HG03520 (cell line): ENCODE data around the gene RAB26.

Experiments used
- ATAC-seq: cut with Tn5 transposase; IDR thresholded peaks from one replicate; pipeline ENCODE4 v1.9.1; 2021; ENCODE audit warnings: mild to moderate bottlenecking, moderate library complexity; ENCODE audit not compliant: unreplicated experiment

The RAB26 gene

DNA sequence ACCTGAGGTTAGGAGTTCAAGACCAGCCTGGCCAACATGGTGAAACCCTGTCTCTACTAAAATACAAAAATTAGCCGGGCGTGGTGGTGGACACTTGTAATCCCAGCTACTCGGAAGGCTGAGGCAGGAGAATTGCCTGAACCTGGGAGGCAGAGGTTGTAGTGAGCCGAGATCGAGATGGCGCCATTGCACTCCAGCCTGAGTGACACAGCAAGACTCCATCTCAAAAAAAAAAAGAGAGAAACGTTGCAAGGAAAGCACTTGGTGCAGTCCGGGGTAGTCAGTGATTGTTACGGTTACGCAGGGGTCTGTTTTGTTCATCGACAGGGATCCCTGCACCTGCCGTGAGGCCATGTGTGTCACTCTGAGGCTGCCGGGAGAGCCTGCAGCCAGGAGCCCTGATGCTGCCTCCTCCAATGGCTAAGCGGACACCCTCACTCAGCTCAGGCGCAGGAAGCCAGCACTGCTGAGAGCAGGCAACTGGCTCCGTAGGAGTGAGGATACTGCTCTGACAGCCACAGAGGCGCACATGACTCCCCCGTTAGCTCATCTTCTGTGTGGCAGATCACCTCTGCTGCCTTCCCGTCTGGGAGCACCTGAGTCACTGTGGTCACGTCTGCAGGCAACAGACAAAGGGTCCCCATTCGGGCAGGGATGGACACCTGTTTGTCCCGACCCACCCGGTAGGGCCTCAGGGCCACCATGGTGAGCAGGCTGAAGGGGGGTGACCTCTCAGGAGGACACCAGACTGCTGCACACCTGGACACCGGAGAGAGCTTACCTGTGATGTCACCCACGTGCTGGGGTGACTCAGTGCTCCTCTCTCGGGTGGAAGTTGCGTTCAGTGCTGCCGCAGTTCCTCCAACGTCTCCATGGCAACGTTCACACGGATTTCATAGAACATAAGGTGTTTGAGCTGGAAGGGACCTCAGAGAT, 5.2 kb upstream of the RAB26 start:
- no peak for ATAC-seq

DNA sequence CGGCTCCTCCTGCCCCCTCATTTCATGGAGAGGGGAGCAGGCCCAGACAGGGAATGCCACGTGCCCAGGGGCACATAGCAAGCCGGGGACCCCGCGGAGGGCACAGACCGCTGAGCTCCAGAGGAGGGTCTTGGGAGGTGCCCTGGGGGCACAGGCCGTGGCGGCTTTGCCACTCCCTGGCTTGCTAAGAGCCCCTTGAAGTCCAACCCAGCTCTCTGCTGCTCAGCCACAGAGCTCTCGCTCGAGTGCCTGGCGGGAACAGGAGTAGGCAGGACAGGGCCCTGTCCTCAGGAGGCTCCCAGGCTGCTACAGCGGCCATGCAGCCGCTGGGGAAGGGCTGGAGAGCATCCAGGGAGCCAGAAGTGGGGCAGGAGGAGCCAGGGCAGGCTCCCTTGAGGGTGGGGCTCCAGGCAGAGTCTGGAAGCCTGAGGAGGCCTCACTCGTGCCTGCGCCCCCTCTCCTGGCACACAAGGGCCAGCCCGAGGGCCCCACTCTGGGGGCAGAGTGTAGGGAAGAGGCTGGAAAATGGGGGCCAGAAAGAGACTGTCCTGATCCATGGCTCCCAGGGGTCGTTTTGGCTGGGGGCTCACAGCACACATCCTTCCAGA, 4.4 kb upstream of the RAB26 start:
- ATAC-seq, result no peak

DNA sequence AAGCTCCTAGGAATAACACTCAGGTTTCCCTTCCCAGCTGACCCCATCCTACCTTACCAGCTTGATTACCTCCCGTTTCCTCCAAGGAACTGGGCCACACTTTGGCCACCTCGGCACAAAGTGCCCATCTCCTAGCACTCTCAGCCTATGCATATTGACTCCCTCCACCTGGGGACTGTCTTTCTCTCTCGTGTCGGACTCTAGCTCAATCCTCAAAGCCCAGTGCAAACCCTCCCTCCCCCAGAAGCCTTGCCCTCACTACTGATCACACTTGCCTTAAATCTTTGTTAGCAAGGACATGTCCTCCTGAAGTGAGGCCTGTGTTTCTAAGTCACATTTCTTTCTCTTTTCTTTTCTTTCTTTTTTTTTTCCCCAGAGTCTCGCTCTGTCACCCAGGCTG, 2.6 kb upstream of the RAB26 start:
- ATAC-seq, result no peak

DNA sequence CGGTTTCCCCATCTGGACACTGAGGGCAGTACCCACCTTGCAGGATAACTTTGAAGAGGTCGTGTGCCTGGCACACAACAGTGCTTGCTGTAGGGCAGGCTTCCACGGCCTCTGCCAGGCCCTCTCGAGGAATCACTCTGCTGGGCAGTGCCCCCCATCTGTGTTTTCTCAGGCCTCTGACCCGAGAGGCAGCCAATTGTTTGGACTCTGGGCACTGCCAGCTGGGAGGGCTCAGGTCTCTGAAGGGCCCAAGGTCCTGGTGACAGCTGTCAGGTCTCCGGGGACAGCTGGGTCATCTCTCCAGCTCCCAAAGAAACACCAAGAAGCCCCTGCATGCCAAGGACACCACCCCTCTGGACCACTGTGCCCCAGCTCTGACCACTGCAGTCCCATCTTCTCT, 1.0 kb upstream of the RAB26 start:
- no peak for ATAC-seq

DNA sequence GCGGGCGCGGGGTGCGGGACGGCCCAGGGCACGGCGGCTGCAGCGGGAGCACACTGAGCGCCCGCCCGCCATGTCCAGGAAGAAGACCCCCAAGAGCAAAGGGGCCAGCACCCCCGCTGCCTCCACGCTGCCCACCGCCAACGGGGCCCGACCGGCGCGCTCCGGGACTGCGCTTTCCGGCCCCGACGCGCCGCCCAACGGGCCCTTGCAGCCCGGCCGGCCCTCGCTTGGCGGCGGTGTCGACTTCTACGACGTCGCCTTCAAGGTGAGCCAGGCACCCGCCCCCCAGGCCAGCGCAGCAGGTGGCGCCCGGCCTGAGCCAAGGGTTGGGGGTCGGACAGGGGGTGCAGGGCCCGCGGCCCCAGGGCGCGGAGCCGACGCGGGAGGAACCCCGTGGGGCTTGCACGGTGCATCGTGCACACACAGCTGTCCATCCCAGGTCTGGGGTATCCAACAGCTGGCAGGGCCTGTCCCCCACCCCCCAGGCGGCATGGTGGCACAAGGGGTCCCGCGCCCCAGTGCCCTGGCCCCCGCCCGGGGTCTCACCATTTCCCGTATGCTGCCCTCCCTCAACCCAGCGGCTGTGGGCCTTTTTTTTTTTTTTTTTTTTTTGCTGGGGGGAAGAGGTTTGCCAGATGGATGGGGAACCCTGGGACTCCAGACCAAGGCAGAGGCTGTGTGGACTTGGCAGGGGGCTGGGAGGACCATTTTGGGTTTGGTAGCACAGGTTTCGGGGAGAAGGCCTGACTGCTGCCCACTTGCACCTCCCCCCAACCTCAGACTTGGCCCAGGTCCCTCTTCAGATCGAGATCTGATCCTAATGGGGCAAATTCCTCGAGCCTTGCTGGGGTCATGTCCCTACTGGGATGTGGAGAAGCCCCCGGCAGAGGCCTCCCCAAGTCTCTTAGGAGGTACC, 547 bp downstream of the RAB26 start:
- ATAC-seq, result no peak

DNA sequence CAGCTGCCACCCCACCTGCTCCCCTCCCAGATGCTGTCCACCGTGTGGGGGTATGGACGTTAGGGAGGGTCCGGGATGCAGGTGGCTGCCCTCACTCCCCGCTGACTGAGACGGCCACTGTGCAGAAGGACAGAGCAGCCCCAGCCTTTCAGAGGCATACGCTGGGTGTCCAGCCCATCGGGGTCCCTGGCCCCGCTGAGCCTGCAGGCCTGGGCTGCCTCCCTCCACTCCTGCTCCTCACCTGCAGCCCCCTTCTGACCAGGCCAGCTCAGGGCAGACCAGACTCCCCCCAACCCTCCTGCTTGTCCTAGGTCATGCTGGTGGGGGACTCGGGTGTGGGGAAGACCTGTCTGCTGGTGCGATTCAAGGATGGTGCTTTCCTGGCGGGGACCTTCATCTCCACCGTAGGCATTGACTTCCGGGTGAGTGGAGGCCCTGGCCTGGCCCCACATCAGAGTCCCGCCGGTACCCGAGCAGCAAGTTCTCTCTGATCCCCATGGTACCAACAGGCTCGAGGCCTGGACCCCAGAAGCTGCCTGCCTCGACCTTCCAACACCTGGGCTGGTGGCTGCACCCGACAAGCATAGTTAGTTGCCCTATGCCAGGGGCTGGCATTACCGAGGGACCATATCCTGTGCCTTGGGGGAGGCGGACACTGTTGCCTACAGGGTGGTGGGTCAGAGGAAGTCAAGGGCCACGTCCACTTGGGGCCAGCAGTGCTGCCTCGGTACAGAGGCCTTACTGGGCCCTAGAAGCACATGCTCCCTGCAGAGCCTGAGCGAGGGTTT, 1.4 kb downstream of the RAB26 start:
- ATAC-seq, result no peak

DNA sequence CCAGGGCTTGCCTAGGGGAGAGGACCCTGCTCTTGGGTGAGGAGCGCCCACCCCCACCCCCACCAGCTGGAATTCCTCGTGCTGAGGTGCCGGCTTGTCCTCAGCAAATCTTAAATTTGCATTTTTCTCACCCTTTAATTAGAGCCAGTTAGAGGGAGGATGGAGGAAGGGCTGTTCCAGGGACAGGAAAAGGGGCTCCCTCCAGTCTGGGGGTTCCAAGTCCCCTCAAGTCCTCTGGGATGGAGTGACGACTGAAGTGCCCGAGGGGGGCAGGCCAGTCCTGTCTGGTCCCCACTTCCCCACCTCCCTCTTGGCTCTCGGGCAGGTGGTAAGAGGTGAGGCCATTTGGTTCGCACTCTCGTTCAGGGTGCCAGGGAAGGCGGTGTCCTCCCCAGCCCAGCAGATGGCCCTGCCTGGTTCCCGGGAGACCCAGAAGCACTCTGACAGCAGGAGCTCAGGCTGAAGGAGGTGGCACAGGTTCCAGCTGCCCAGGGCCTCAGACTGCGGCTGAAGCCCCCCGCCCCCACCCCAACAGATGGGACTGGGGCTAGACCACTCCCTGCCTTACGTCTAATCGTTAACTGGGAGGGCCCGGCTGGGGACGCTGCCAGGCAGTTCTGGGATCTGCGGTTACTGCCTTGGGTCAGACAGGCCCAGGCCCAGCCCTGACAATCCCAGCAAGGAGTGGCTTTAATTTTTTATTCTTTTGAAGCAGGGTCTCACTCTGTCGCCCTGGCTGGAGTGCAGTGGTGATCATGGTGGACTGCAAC, 2.2 kb downstream of the RAB26 start:
- no peak for ATAC-seq

DNA sequence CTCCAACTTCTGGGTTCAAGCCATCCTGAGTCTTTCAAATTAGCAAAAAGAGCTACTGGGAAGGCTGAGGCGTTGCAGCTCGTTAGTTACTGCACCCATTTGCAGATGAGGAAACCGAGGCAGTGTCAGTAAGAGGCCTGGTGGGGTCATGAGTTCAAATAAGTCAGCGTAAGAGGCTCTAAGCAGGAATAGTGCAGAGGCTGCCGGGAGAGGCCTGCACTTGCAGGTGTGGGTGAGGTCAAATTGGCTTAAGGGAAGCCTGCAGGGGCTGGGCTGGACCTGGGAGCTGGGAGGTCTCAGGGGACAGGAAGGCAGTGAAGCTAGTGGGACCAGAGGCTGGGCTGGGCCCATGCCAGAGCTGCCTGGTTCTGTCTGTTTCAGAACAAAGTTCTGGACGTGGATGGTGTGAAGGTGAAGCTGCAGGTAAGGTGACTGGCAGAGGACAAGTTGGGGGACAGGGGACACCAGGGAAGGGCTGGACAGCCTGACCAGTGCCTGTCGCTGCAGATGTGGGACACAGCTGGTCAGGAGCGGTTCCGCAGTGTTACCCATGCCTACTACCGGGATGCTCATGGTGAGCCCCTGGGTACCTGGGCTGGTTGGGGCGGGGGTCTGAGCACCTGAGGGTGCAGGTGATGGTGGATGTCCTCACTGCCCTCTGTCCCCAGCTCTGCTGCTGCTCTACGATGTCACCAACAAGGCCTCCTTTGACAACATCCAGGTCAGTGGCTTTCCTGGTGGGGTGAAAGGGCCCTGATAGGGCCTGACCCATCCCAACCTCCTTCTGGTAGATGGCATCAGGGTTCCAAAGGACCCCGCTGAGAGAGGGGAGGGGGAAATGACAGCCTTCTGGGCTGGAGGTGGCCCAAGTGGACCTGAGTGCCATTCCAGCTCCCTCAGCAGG, 3.0 kb downstream of the RAB26 start:
- ATAC-seq, result no peak

DNA sequence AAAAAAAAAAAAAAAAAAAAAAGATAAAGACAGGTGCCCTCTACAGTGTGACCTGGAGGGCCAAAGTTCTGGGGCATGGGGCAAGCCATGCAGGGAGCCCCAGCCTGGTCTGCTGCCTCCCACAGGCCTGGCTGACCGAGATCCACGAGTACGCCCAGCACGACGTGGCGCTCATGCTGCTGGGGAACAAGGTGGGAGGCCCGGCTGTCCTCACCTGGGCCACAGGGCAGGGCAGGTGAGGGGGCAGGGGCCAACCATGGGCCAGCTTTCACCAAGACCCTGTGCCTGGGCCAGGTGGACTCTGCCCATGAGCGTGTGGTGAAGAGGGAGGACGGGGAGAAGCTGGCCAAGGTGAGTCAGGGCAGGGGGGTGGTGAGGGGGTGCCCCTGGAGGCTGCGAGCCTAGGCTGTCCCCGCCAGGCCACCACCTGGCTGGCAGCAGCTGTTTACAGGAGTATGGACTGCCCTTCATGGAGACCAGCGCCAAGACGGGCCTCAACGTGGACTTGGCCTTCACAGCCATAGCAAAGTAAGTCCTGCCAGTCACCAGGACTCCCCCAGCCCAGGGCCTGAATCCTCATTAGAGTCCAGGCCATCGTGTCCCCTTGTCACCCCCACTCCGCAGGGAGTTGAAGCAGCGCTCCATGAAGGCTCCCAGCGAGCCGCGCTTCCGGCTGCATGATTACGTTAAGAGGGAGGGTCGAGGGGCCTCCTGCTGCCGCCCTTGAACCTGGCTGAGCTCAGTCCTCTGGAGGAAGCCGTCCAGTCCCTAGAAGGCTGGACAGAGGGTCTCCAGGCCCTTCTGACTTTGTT, 4.5 kb downstream of the RAB26 start:
- ATAC-seq, result no peak

DNA sequence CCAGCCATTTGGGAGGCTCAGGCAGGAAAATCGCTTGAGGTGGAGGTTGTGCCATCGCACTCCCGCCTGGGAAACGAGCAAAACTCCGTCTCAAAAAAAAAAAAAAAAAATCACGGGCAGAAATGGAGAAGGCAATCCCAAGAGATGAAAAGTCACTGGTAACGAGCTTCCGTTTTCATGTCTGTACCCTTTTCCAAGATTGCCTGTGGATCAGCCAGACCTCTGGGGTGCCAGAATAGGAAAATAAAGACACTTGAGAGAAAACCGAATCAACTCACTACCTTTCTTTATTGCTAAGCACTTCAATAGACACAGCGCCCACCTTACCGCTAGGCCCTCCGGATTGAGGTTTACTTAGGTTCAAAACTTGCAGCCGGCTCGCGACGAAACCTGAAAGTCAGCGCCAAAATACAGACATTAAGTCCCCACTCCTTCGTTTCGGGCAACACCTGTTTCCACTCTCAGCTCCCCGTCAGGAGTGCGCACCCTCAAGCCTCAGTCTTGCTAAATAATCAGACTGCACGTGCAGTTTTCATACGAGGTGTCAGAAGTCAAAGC, 6.2 kb downstream of the RAB26 start:
- no peak for ATAC-seq

DNA sequence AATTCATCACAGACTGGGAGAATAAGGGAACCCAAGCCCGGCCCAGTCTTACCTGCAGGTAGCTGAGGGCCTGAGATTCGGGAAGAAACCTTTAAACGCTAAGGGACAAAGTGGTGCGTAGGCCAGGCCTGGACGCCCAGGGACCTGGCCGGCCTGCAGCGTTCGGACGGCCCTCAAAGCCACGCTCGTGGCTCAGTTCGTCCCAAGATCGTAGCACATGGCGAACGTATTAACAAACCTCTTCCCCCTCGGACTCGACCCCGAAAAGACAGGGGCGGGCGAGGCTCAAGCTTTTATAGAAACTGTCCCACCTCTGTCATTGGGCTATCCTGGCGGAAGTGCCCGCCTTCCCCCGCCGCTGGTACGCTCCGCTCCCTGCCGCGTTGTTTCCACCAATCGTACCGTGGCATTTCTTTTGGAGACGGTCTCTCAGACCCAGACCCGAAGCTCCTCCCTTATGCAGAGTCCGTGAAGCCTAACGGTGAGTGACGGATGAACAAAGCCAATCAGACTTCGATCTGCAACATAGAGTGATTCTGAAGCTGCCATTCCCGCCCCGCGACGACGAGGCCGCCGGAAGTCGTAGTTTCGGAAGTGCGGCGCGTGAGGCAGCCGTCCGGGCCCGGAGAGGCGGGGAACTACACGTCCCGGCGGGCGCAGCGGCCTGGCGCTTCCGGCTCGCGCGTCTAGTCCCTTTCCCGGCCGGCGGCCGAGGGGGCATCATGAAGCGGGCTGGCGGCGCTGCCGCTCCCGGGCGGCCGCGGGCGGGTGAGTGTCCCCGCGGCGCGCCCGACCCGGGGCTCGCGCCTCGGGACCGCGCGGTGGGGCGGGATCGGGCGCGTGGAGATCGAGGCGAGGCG, 6.9 kb downstream of the RAB26 start, which contains the start of gene TRAF7:
Gene TRAF7 (plus strand): TSS at position 692 of the 860 bp plus-strand sequence. CDS start 8,139 bp downstream, outside the sequence.
- peak; percentile 84 for ATAC-seq

DNA sequence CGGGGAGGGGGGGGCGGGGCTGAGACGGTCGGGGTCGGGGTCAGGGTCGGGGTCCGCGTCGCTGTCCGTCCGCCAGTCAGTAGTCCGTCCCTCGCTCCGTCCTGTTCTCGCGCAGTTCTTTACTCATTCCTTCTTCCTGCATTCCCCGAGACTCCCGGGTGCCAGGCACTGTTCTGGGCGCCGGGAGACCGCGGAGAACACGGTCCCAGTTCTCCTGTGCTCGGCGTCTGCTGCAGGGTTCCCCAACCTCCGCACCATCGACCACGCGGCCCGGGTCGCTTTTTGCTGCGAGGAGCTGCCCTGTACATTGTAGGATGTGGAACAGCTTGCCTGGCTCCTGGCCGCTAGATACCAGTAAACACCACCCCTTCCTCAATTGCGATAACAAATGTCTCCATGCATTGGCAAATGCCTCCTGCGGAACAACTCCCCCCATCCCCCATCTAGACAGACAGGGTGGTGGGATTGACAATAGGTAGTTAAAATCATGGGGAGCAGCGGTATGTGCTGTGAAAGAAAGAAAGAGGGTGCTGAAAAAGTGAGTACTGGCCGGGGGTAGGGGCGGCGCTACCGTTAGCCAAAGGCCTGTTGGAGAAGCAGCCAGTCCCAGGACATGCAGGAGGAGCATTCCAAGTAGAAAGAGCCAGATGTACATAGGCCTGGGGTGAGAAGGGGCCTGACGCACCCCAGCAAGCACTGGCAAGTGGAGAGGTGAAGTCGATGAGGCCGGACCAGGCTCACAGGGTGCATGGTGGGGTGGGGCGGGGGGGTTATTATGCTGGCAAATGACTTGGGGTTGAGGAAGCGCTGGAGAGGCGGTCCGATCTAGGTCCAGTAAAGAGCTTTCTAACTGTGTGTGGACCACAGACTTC, 7.8 kb downstream of the RAB26 start:
- ATAC-seq, result no peak

DNA sequence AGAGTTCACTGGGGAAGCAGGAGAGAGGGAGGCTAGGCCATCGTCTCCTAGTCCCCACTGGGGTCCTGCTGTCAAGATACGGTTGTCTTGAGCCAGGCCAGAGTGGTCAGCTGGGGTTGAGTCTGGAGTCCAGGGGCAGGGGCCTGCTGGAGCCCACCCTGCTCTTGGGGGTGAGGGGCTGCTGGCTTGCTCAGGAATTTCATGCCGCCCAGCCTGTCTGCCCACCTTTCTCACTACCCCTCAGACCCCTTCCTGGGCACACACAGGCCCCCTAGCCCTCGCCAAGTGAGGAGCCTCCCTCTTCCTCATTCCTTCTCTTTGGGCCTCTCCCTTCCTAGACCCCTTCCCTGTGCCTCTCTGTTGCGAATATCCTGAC, 8.4 kb downstream of the RAB26 start:
- ATAC-seq, result no peak

DNA sequence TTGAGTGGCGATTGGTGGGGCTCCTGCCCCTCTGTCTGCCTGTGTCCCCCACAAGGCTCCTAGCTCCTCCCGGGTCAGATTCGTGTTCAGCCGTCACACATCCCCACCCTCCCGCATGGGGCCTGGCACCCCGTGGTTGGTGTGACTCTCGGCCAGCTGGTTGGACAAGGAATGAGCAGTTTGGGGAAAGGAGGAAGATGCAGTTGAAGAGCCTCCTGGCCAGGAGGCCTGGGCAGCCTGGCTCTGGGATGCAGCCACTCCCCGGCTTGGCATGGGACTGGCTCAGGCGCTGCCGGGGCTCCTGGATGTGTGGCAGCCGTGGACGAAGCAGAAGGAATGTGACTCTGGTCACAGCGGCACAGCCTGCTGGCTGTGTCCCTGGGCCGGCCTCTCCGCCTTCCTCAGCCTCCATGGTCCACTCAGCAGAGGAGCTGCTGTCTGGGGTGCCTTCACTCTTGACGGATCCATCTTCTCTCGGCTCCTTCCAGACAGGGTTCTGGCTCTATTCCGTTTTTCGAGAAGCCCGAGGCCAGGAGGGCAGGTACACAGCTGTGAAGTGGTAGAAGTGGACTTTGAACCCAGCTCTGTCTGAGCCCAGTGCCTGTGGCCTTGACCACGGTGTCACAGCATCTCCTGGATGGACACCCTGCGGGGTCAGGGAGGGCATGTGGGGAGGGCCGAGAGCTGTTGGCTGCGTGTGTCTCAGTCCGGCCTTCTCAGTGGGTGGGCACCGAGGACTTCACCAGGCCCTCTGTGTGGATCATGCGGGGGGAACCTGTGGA, 9.2 kb downstream of the RAB26 start:
- no peak for ATAC-seq

DNA sequence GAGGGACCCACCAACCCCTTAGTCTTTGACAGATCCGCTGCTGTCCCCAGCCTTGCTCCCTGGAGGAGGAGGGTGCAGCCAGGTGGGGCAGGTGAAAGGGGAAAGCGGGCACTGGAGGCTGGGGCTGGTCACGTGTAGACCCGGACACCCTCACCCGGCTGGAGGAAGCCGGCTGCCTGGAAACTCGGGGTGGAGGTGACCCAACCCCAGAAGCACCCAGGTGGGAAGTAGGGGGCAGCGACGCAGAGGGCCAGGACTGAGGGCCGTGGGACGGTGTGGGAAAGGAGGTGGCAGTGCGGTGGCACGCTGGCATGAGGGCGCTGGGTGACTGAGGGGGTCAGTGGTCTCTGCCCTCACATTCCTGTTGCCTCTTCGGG, 9.8 kb downstream of the RAB26 start:
- no peak for ATAC-seq
